Naive B cell (primary cell): Measurements from ENCODE around the gene ZNF473. TPM values are rescaled to one million over a fixed set of nuclear protein-coding genes. Genes with fewer than 3 reads are reported as not detected.
"Not testable (repeated sequence)": the region's sequence is repeated elsewhere in the genome, so short reads cannot be mapped to it uniquely, and the experiment has no call there.

Source experiments
- ATAC-seq, 2 donors: fragments of 150-1000 bp; cut with Tn5 transposase; 2 replicates each; pipeline ENCODE4 v1.10.0; 2021; ENCODE audit warnings: low read depth in 2 of 2, mild to moderate bottlenecking in 2 of 2, moderate library complexity in 2 of 2
- DNase-seq: peaks from one replicate; pipeline ENCODE4 v3.0.0; 2022
- H3K27ac Mint-ChIP-seq, 6 donors: one replicate each; pipeline ENCODE4 v1.8.0; 2020 to 2022; ENCODE audit warnings: mild to moderate bottlenecking in 6 of 6, mixed read lengths in 6 of 6, moderate library complexity in 5 of 6, inconsistent platforms in 2 of 6
- H3K27me3 Mint-ChIP-seq, 3 donors: one replicate each; pipeline ENCODE4 v1.8.0; 2021 to 2022; ENCODE audit warnings: mixed read lengths in 3 of 3, mild to moderate bottlenecking in 1 of 3
- H3K36me3 Mint-ChIP-seq, 2 donors: one replicate each; pipeline ENCODE4 v1.8.0; 2020 to 2022; ENCODE audit warnings: mixed read lengths in 2 of 2, inconsistent platforms in 1 of 2, mild to moderate bottlenecking in 1 of 2
- H3K4me1 Mint-ChIP-seq, 3 donors: one replicate each; pipeline ENCODE4 v1.8.0; 2020 to 2022; ENCODE audit warnings: mixed read lengths in 3 of 3, inconsistent platforms in 1 of 3, mild to moderate bottlenecking in 1 of 3, moderate library complexity in 1 of 3
- H3K4me3 Mint-ChIP-seq, 8 donors: one replicate each; pipeline ENCODE4 v1.8.0; 2020 to 2022; ENCODE audit warnings: mild to moderate bottlenecking in 8 of 8, mixed read lengths in 8 of 8, moderate library complexity in 8 of 8, inconsistent platforms in 2 of 8
- H3K9me3 Mint-ChIP-seq, 7 donors: one replicate each; pipeline ENCODE4 v1.8.0; 2020 to 2022; ENCODE audit warnings: mixed read lengths in 7 of 7, mild to moderate bottlenecking in 5 of 7, inconsistent platforms in 2 of 7, moderate library complexity in 1 of 7
- polyA plus RNA-seq, 6 donors: library from polyadenylated mRNA; unstranded; fragments of 300-500 nt; fragmentation: Illumina TruSeq; gene quantifications; one replicate each; pipeline ENCODE4 v1.2.3, GENCODE V29; 2021; ENCODE audit warnings: low read depth in 6 of 6

ZNF473 gene
- polyA plus RNA-seq, 6 donors from 2014 or later = 3.1 to 8.6 (median 5.4) TPM

DNA sequence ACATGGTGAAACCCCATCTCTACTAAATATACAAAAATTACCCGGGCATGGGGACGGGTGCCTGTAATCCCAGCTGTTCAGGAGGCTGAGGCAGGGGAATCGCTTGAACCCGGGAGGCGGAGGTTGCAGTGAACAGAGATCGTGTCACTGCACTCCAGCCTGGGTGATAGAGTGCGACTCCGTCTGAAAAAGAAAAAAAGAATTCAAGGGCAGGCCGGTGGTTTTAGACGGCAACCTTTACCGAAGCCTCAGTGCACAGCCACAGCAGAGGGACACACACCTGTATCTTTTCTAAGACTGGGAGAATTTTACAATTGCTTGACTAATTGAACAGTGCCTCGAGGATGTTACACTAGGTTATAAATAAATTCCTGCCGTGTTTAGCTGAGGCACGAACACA is 73.9 kb downstream of the ZNF473 start:
- ATAC-seq, H3K36me3 Mint-ChIP-seq, H3K27ac Mint-ChIP-seq, H3K4me3 Mint-ChIP-seq, H3K27me3 Mint-ChIP-seq, H3K9me3 Mint-ChIP-seq, DNase-seq, H3K4me1 Mint-ChIP-seq: not testable (repeated sequence)

DNA sequence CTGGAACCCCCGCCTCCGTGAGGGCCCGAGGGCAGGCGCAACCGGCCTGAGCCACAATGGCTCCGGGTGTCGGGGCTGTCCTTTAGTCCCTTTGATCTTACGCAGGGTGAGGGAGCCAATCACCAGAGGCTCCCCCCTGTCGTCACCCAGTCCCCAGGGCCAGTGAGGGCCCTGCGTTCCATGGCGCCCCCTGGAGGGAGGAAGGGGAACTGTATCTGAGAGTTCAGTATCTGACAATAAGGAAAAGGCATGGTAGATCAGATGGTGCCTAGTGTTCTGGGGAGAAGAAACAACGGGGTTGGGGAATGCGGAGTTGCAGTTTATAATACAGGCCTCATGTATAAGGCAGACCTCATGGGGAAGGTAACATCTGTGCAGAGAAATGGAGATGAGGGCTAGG is 75.1 kb downstream of the ZNF473 start:
- not testable (repeated sequence) for H3K9me3 Mint-ChIP-seq, ATAC-seq, H3K27me3 Mint-ChIP-seq, H3K36me3 Mint-ChIP-seq, H3K27ac Mint-ChIP-seq, H3K4me3 Mint-ChIP-seq, H3K4me1 Mint-ChIP-seq, DNase-seq

Other genes with a start within 250 kb of the ZNF473 start
- 1 to 10 TPM; 4.7 to 8.4 (median 5.7) TPM for gene FUZ, start 212.7 kb upstream of the ZNF473 start, polyA plus RNA-seq
- gene MED25, start 207.7 kb upstream of the ZNF473 start, polyA plus RNA-seq = 10 to 100 TPM; 21.2 to 49.7 (median 28.9) TPM
- 10 to 100 TPM; 46.1 to 98.3 (median 60.3) TPM for gene PTOV1, start 174.8 kb upstream of the ZNF473 start, polyA plus RNA-seq
- gene PNKP, start 158.4 kb upstream of the ZNF473 start, polyA plus RNA-seq = 10 to 100 TPM; 39.4 to 64.9 (median 49.8) TPM
- 1 to 10 TPM; 1.5 to 6.0 (median 3.2) TPM for gene AKT1S1, start 148.7 kb upstream of the ZNF473 start, polyA plus RNA-seq
- gene TBC1D17, start 148.3 kb upstream of the ZNF473 start, polyA plus RNA-seq = 10 to 100 TPM; 10.5 to 20.6 (median 12.3) TPM
- gene IL4I1, start 129.1 kb upstream of the ZNF473 start, polyA plus RNA-seq = 1 to 10 TPM in 1 of 6 donors, under 1 TPM in 1, not detected in 4; 0.66 to 1.2 TPM
- gene ATF5, start 96.8 kb upstream of the ZNF473 start, polyA plus RNA-seq = under 1 TPM in 5 of 6 donors, not detected in 1; 0.49 to 0.99 (median 0.71) TPM
- 10 to 100 TPM; 30.3 to 59.2 (median 51.3) TPM for gene NUP62, start 96.5 kb upstream of the ZNF473 start, polyA plus RNA-seq
- gene SIGLEC11, start 64.8 kb upstream of the ZNF473 start, polyA plus RNA-seq = not detected
- gene VRK3, start 633 bp upstream of the ZNF473 start, polyA plus RNA-seq = 100 to 1,000 TPM in 1 of 6 donors, 10 to 100 TPM in 5; 78.8 to 121 (median 89.0) TPM
- gene IZUMO2, start 137.3 kb downstream of the ZNF473 start, polyA plus RNA-seq = not detected
- gene MYH14, start 177.6 kb downstream of the ZNF473 start, polyA plus RNA-seq = not detected